Measurements from ENCODE around the gene VPS25. TPM values are rescaled to one million over a fixed set of nuclear protein-coding genes. Genes with fewer than 3 reads are reported as not detected.

Gene VPS25
- total and polyA plus RNA-seq, 9 of the 15 experiments (the other 6 are each of a cell fraction or from before 2014, with no cell fraction given) = 123 to 352 (median 180) TPM

GRCh38 chr17:42782166-42783061, 9.2 kb downstream of the VPS25 start:
- intact Hi-C loops (cut with micrococcal nuclease) = no loop called here
- CTCF ChIA-PET (ENCODE audit: low intra/inter-chr PET ratio) = no interaction called here
- DNase-seq (ENCODE audit: extremely low read depth in 1 of 4, low spot score in 3 of 4) = no peak

More at GRCh38 chr17:42782166-42783061, 9.2 kb downstream of the VPS25 start:
- FAIRE-seq = no peak
- POLR2A ChIA-PET = interaction anchor here (0.6 to 5.2 kb wide), 8 partner anchors 9 to 103 kb away, joined by 3 to 47 read pairs (median 3); partner anchors contain the start of genes CNTD1, COA3 and VPS25
- Histone ChIP-seq H4K20me1 (replicated peaks; ENCODE audit: control insufficient read depth, insufficient read depth, low read length) (no peaks in the 10 kb centered on the region), H3K9me1 (ENCODE audit: control insufficient read depth, insufficient read depth, low read length) (no peaks in the 10 kb centered on the region), H3K4me2 (ENCODE audit: insufficient read depth, low read length) (peak overlapping the region; percentile 76), H3K4me3 (peak overlapping the region; percentile 53), H3K27ac (ENCODE audit: extremely low read depth, low read depth, low read length) (no peak overlapping the region), H3K27me3 (ENCODE audit: control insufficient read depth in 2 of 2, insufficient read depth in 2 of 2, low read length in 2 of 2) (no peaks in the 10 kb centered on the region), H3K9ac (ENCODE audit: insufficient read depth in 1 of 2, low read depth in 2 of 2, low read length in 2 of 2) (peak overlapping the region; percentile 82 to 98; a peak in 3 of 4 replicates), H3K79me2 (ENCODE audit: control insufficient read depth, insufficient read depth, low read length) (peaks cover 36% of the 10 kb centered on the region), H3K9me3 (replicated peaks; ENCODE audit: control insufficient read depth, insufficient read depth, low read depth, low read length) (no peaks in the 10 kb centered on the region), H2AFZ (ENCODE audit: low read depth, low read length) (no peak overlapping the region), H3K36me3 (ENCODE audit: control insufficient read depth, insufficient read depth, low read length) (peaks cover 73% of the 10 kb centered on the region), H3K4me1 (replicated peaks in 1 of 2; ENCODE audit: control insufficient read depth in 2 of 2, insufficient read depth in 2 of 2, low read length in 2 of 2) (peaks cover 36 to 77% of the 10 kb centered on the region in 2 experiments; a peak in 4 of 5 replicates)
- ATAC-seq = no peak
- TF ChIP-seq ZBTB7A (IDR thresholded peaks at IDR 0.05; ENCODE audit: borderline replicate concordance, control insufficient read depth, low read depth, low read length) = peak; percentile 36; the same call in 1 of the 2 replicates
- TF ChIP-seq POLR2G (IDR thresholded peaks at IDR 0.05; ENCODE audit: low read depth, low read length) = peak; percentile 66
- 0 out of 2 replicates have a peak, but pooled peaks have one; percentile 20 for TF ChIP-seq ETS1 (conservative IDR thresholded peaks at IDR 0.05; ENCODE audit: control insufficient read depth, low read depth, low read length)
- peak; percentile 34; the same call in 1 of the 2 replicates for TF ChIP-seq RBFOX2 (IDR thresholded peaks at IDR 0.05; ENCODE audit: low read depth, low read length)
- TF ChIP-seq ETV5 (CRISPR knock-in tag; IDR thresholded peaks at IDR 0.05; ENCODE audit: low read depth) = no peak
- no TSS peak for BruUV-seq (replicated peaks)
- in situ Hi-C loops (cut with MboI) = no loop called here
- 87% methylated on average over 20 of the region's 29 CpGs for WGBS (ENCODE audit: insufficient coverage, low coverage, missing lambda C conversion rate)
